ENCODE results near the gene TLL1.

DNA sequence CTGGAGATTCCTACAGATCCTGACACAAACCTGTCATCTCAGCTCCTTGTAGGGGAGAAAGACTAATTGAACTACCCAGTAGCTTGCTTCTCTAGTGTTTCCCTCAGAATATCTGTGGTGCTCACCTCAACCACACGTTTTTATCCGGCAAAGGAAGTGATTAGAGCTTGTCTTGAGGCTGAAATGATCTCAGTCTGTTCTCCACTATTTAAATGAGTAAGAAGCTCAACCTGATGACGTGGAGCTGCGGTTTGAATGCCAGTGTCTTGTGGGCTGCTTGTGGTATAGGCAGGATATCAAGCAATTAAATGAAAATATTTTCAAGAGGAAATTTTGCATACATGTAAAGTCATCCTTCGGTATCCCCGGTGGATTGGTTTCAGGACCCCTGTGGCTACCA lies 270.2 kb downstream of the TLL1 start:
- TF ChIP-seq, protein P1, sequence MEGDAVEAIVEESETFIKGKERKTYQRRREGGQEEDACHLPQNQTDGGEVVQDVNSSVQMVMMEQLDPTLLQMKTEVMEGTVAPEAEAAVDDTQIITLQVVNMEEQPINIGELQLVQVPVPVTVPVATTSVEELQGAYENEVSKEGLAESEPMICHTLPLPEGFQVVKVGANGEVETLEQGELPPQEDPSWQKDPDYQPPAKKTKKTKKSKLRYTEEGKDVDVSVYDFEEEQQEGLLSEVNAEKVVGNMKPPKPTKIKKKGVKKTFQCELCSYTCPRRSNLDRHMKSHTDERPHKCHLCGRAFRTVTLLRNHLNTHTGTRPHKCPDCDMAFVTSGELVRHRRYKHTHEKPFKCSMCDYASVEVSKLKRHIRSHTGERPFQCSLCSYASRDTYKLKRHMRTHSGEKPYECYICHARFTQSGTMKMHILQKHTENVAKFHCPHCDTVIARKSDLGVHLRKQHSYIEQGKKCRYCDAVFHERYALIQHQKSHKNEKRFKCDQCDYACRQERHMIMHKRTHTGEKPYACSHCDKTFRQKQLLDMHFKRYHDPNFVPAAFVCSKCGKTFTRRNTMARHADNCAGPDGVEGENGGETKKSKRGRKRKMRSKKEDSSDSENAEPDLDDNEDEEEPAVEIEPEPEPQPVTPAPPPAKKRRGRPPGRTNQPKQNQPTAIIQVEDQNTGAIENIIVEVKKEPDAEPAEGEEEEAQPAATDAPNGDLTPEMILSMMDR (IDR thresholded peaks at IDR 0.05; ENCODE audit: low read depth, low read length, poor library complexity, severe bottlenecking) = no peak
- no peak for TF ChIP-seq EZH2phosphoT487 (IDR thresholded peaks at IDR 0.05; ENCODE audit: borderline replicate concordance, low read length)
